GM12892 (cell line): Measurements from ENCODE around the gene CACNA2D1.

ENCODE experiments used
- POLR2AphosphoS5 ChIP-seq: IDR thresholded peaks from 2 replicates; pipeline ENCODE4 v1.6.1; 2011; ENCODE audit warnings: low read depth, low read length, control low read depth
- TAF1 ChIP-seq: IDR thresholded peaks from 2 replicates; pipeline ENCODE4 v1.6.1; 2011; ENCODE audit warnings: low read depth, mild to moderate bottlenecking, control low read depth, low read length, borderline replicate concordance

DNA sequence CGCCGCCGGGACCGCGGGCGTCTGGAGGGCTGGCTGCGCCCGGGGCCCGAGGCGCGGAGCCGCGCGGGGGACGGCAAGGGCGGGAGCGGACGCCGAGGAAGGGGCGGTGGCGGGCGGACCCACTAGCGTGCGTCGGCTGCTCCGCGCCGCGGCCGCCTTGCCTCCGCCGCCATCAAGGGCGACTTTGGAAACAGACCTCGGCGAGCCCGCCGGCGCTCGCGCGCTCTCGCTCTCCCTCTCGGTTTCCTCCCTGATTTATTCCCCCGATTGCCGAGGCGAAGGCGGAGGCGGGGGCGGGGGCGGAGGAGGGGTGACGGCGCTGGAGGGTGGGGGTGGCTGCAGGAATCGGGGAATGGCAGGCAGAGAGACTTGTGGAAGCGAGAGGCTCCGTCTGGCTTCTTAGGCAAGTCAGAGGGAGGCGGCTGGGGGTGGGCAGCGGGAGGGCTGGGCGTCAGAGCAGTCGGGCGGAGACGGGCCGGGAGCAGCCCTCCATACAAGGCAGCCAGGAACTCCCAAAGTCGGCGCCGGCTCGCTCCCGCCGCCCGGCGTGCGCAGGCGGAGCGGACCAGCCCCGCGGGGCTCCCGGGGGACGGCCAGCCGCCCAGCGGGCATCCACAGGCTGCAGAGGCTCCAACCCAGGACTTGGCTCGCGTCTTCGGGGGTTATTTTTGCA lies at the start of gene CACNA2D1:
- TF ChIP-seq TAF1 (no peak), POLR2AphosphoS5 (no peak)
